Right lobe of liver (tissue), 6 donors: ENCODE measurements around the gene NCAPD3. TPM values are rescaled to one million over a fixed set of nuclear protein-coding genes. Genes with fewer than 3 reads are reported as not detected.

ENCODE experiments used
- ATAC-seq, 4 donors: fragments of 200-7000 bp; cut with Tn5 transposase; one replicate each; pipeline ENCODE4 v1.9.1; 2020; ENCODE audit warnings: mild to moderate bottlenecking in 4 of 4, moderate library complexity in 4 of 4
- DNase-seq, 3 donors: peaks; one replicate each; pipeline ENCODE4 v3.0.0-alpha.2; 2020
- H3K27ac ChIP-seq, 3 donors: fragments of 200-600 bp; one replicate each; pipeline ENCODE4 v1.8.0; 2022
- H3K27me3 ChIP-seq, 2 donors: fragments of 200-600 bp; one replicate each; pipeline ENCODE4 v1.8.0; 2022
- H3K36me3 ChIP-seq, 4 donors: fragments of 200-600 bp; sonication (generic) in 1 of 4; one replicate each; pipeline versions ENCODE4 v1.5.1 to v1.8.0; 2017 to 2022; ENCODE audit warnings: control low read depth in 1 of 4
- H3K4me1 ChIP-seq, 4 donors: fragments of 200-600 bp; sonication (generic) in 1 of 4; one replicate each; pipeline versions ENCODE4 v1.5.1 to v1.8.0; 2017 to 2022; ENCODE audit warnings: control low read depth in 1 of 4
- H3K4me3 ChIP-seq, 3 donors: fragments of 200-600 bp; one replicate each; pipeline ENCODE4 v1.8.0; 2022
- H3K9me3 ChIP-seq, 4 donors: fragments of 200-600 bp; sonication (generic) in 1 of 4; one replicate each; pipeline versions ENCODE4 v1.5.1 to v1.8.0; 2017 to 2022; ENCODE audit warnings: control low read depth in 1 of 4
- POLR2A ChIP-seq: fragments of 450-650 bp; IDR thresholded peaks from one replicate; pipeline ENCODE4 v1.6.1; 2017; ENCODE audit warnings: antibody characterized with exemption, mild to moderate bottlenecking
- WGBS: methylation state at CpG from one replicate; pipeline ENCODE4 v1.1.6; 2018; ENCODE audit warnings: low coverage, low lambda C conversion rate; ENCODE audit not compliant: insufficient coverage; ENCODE audit errors: missing lambda C conversion rate; 5-methylcytosine and 5-hydroxymethylcytosine counted together
- intact Hi-C, 2 donors: fragments of 100-400 bp; cut with DNase I; formaldehyde crosslinking; loops; one replicate each; pipeline versions ENCODE4 v1.11.2 to v1.14.1; 2022
- total RNA-seq, 6 experiments: library from RNA; depleted of rRNA in 2 of 6; stranded (reverse); fragments of >200 nt in 2 of 6; fragmentation: NEBNext Ultra II Directional in 3 of 6; extraction: Animal tissue kit (Norgen Biotek cat#: 25700) in 3 of 6; gene quantifications; one replicate each; pipeline versions ENCODE4 v1.1.0 to v1.2.4, GENCODE V29; 2016 to 2023
- TF ChIP-seq, protein P1 (sequence below), 4 donors: fragments of 200-600 bp in 3 of 4; fragments of 450-650 bp in 1 of 4; IDR thresholded peaks; one replicate each; pipeline versions ENCODE4 v1.5.1 to v1.8.0; 2016 to 2022; ENCODE audit warnings: antibody characterized with exemption in 4 of 4, mild to moderate bottlenecking in 2 of 4
- donor health status: DM: no; HTN: yes; CAD: no.
- donor health status: DM: no; HTN: no; CAD: no.
- donor health status: DM: no; HTN: no; CAD: no.
- donor health status: DM: no; HTN: yes; CAD: no.
- donor health status: DM: no; HTN: yes; CAD: no.

NCAPD3 gene
- total RNA-seq, 6 experiments from 2014 or later, result 11.9 to 21.8 (median 15.5) TPM

DNA sequence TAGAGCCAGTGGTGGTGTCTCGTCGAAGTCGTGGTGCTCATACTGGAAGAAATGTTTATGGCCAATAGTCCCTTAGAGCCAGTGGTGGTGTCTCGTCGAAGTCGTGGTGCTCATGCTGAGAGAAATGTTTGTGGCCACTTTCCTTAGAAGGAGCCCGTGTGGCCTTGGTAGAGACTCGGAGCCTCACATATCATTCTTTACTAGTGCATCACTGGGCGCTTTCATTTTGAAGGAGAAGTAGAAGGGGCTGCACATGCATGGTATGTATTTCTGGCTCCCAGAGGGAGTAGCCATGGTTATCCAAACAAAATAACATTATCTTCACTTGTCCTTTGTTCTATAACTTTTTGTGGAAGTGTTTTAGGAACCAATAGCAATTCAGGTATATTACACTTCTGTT is 85.4 kb downstream of the NCAPD3 start:
- TF ChIP-seq, protein P1, sequence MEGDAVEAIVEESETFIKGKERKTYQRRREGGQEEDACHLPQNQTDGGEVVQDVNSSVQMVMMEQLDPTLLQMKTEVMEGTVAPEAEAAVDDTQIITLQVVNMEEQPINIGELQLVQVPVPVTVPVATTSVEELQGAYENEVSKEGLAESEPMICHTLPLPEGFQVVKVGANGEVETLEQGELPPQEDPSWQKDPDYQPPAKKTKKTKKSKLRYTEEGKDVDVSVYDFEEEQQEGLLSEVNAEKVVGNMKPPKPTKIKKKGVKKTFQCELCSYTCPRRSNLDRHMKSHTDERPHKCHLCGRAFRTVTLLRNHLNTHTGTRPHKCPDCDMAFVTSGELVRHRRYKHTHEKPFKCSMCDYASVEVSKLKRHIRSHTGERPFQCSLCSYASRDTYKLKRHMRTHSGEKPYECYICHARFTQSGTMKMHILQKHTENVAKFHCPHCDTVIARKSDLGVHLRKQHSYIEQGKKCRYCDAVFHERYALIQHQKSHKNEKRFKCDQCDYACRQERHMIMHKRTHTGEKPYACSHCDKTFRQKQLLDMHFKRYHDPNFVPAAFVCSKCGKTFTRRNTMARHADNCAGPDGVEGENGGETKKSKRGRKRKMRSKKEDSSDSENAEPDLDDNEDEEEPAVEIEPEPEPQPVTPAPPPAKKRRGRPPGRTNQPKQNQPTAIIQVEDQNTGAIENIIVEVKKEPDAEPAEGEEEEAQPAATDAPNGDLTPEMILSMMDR (IDR thresholded peaks at IDR 0.05), result no peak
- H3K36me3 ChIP-seq, result no peaks in the 10 kb centered on the region
- H3K4me1 ChIP-seq, result no peaks in the 10 kb centered on the region
- no peaks in the 10 kb centered on the region for H3K9me3 ChIP-seq
- no peak overlapping the region for H3K4me3 ChIP-seq
- no peak overlapping the region for H3K27ac ChIP-seq
- no peaks in the 10 kb centered on the region for H3K27me3 ChIP-seq
- WGBS, result 93% methylated on average over 7 of the region's 9 CpGs
- no peak for DNase-seq
- intact Hi-C loops, result loop anchor here in 1 of 2 donors (10.0 kb wide), 2 partner anchors 84 to 214 kb away; no protein-coding TSS in a partner anchor
- no peak for ATAC-seq

DNA sequence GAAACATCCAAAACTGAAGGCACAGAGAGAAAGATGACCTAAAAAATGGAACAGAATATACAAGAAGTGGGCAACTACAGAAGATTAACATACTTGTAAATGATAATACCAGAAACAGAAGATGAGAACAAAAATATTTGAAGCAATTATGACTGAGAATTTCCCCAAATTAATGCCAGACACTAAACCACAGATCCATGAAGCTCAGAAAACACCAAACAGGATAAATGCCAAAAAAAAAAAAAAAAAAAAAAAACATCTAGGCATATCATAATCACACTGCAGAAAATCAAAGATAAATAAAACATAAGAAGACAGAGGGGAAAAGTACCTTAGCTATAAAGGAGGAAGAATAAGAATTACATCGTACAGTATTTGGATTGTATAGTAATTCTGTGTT is 89.6 kb downstream of the NCAPD3 start:
- Histone ChIP-seq H3K27me3 (no peaks in the 10 kb centered on the region), H3K36me3 (no peaks in the 10 kb centered on the region), H3K4me3 (no peak overlapping the region), H3K4me1 (no peaks in the 10 kb centered on the region), H3K9me3 (no peaks in the 10 kb centered on the region), H3K27ac (no peak overlapping the region)
- ATAC-seq (no peak), DNase-seq (no peak)
- TF ChIP-seq POLR2A, result no peak
- TF ChIP-seq, protein P1 (IDR thresholded peaks at IDR 0.05), result no peak
- intact Hi-C loops, result loop anchor here in 1 of 2 donors (10.0 kb wide), 2 partner anchors 79 to 209 kb away; no protein-coding TSS in a partner anchor
- 60% methylated on average over 1 of the region's 1 CpG for WGBS

DNA sequence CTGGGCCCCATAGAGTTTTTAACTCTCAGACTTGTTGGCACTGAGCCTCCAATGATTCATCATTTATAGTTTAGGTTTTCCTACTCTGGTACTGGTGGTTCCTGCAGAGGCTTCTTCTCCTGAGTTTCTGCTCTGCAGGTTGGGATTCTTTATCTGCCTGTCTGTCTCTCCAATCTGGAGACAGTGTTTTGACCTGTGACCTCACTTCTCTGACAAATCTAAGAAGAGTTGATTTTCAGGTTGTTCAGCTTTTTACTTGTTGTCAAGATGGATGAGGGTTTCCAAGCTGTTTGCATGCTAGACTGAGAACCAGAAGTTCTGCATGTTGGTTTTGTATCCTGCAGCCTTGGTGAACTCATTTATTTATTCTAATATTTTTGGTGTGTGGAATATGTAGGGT is 91.0 kb downstream of the NCAPD3 start:
- intact Hi-C loops, result loop anchor here in 1 of 2 donors (10.0 kb wide), 2 partner anchors 78 to 208 kb away; no protein-coding TSS in a partner anchor
- ATAC-seq (no peak), DNase-seq (no peak)
- Histone ChIP-seq H3K4me3 (no peak overlapping the region), H3K9me3 (no peaks in the 10 kb centered on the region), H3K27ac (no peak overlapping the region), H3K4me1 (no peaks in the 10 kb centered on the region), H3K36me3 (no peaks in the 10 kb centered on the region), H3K27me3 (no peaks in the 10 kb centered on the region)
- TF ChIP-seq POLR2A, result no peak
- TF ChIP-seq, protein P1 (IDR thresholded peaks at IDR 0.05), result no peak

DNA sequence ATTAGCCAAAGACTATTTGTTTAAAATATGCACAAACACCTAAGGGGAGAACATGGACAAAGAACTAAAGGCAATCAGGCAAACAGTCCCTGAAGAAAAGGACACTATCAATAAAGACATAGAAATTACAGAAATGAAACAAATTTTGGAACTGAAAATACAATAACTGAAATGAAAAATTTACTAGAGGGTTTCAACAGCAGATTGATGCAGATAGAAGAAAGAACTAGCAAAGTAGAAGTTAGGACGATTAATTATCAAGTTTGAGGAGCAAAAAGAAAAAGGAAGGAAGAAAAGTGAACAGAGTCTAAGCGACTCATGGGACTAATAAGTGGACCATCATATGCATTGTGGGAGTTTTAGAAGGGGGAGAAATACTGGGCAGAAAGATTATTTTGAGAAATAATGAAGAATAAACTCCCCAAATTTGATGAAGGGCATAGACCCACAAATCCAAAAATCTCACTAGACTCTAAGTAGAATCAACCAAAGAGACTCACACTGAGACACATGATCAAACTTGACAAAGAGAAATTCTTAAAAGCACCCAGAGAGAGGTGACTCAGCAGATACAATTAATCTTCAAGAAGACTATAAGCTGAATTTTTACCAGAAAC is 92.0 kb downstream of the NCAPD3 start:
- H3K27ac ChIP-seq, result no peak overlapping the region
- TF ChIP-seq, protein P1 (IDR thresholded peaks at IDR 0.05), result no peak
- no peak for TF ChIP-seq POLR2A
- intact Hi-C loops, result loop anchor here in 1 of 2 donors (10.0 kb wide), 2 partner anchors 77 to 207 kb away; no protein-coding TSS in a partner anchor
- 58% methylated on average over 2 of the region's 2 CpGs for WGBS
- no peak for DNase-seq
- H3K4me3 ChIP-seq, result no peak overlapping the region
- H3K36me3 ChIP-seq, result no peaks in the 10 kb centered on the region
- H3K27me3 ChIP-seq, result no peaks in the 10 kb centered on the region
- no peaks in the 10 kb centered on the region for H3K4me1 ChIP-seq
- ATAC-seq, result no peak
- no peaks in the 10 kb centered on the region for H3K9me3 ChIP-seq
